ENCODE measurements around the gene BTN2A1.
"Not testable (repeated sequence)": the region's sequence is repeated elsewhere in the genome, so short reads cannot be mapped to it uniquely, and the experiment has no call there.

The BTN2A1 gene

DNA sequence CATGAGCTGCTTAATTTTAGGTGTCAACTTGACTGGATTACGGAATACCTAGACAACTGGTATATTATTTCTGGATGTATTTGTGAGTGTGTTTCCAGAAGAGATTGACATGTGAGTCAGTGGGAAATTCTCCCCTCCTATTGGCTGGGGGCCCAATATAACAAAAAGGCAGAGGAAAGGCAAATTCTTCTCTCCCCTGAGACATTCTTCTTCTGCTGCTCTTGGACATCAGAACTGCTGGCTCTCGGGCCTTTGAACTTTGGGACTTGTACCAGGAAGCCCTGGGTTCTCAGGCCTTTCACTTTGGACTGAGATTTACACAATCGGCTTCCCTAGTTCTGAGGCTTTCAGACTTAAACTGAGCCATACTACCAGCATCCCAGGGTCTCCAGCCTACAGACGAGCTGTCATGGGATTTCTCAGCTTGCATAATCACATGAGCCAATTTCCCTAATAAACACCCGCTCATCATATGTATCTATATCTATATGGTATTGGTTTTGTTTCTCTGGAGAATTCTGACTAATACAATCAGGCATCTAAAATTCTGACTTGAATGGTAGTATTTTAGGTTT is 25.0 kb upstream of the BTN2A1 start:
- no peak for DNase-seq (ENCODE audit: low spot score)

DNA sequence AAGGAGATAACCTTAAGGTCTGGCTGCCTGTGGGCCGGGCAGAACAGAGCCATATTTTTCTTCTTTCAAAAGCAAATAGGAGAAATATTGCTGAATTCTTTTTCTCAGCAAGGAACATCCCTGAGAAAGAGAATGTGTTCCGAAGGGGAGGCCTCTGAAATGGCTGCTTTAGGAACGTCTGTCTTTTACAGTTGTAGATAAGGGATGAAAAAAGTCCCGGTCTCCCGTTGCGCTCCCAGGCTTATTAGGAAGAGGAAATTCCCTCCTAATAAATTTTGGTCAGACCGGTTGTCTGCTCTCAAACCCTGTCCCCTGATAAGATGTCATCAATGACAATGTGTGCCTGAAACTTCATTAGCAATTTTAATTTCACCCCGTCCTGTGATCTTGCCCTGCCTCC is 24.1 kb upstream of the BTN2A1 start:
- not testable (repeated sequence) for DNase-seq (ENCODE audit: low spot score)

DNA sequence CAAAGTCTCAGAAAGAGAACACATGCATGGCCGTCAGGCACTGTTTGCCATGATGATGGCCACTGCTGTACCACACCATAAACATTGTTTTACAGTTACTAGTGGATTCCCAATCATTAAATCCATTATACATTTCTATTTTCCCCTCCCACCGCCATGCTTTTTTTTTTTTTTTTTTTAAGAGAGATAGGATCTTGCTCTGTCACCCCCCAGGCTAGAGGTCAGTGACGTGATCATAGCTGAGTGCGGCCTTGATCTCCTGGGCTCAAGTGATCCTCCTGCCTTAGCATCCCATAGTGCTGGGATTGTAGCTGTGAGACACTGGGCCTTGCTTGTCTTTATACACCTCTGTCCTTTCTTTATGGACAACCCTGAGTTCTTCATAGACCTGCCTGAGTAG is 21.7 kb upstream of the BTN2A1 start:
- DNase-seq (ENCODE audit: low spot score) = no peak

DNA sequence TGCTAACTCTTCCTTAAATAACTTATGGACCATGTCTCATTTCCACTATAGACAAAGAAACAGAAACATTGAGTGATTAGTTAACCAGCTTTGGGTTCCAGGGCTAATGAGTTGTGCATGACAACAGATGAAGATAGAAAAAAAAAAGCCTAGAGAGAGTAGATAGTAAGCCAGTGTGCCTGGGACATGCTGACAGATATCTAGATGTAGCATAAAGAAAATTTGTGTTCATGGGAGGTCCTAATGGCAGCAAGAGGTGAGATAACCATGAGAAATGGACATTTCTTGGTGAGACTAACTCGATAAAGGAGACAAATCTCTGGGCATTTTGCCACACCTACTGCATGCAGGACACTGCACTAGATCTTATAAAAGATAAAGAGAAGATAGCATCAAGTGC is 20.2 kb upstream of the BTN2A1 start:
- no peak for DNase-seq (ENCODE audit: low spot score)

DNA sequence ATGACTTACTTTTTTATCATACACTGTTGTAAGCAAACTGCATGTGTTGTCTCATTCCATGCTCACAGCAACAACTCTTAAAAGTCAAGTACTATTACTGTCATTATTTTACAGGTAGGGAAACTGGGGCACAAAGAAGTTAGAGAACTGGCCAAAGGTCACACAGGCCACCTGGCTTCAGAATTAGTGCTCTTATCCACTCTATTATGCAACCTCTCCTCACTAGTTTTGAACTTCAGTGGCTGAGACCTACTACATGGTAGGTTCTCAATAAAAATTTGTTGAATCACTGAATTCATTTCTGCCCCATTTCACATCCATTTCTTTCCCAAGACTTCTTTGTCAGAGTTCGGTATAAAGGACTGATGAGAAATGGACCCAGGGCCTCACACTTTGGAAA is 19.8 kb upstream of the BTN2A1 start:
- DNase-seq (ENCODE audit: low spot score) = no peak

DNA sequence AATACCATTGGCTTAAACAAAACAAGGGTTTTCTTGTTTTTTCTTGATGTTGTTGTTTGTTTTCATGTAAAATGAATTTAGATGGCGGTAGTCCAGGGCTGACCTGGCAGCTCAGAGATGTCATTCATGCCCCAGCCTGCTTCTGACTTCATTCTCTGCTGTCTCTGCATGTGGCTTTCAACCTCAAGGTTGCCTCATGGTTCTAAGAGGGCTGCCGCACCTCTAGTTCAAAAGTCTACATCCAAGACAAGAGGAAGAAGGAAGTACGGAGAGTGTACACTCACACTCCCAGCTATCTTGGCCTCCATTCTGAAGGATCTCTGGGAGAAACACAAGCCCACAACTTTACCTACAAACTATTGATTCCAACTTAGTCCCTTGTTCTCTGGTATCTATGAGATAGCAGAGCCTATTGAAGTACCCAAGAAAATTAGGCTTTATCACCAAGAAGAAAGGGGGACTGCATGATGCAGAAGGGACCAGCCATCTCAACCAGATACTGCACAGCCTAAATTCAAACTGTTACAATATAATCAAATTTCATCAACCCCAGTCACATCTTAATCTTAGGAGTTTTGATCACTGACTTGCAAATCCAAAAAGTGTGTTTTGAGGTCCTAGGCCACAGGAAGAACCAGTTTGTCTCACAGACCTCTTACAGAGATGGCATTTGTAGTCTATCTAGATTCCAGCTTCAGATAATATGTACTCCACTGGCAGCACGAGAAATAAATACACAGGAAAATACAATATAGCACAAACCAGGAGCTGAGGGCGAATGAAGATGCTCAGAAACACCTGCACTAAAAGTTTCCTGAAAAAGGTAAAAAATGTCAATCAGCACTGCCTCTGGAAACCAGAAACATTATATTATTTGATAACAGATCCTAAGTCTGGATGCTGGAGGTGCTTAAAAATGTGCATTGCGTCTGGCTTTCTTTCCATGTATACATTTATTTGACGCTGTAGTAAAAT is 18.3 kb upstream of the BTN2A1 start:
- DNase-seq (ENCODE audit: low spot score) = no peak

DNA sequence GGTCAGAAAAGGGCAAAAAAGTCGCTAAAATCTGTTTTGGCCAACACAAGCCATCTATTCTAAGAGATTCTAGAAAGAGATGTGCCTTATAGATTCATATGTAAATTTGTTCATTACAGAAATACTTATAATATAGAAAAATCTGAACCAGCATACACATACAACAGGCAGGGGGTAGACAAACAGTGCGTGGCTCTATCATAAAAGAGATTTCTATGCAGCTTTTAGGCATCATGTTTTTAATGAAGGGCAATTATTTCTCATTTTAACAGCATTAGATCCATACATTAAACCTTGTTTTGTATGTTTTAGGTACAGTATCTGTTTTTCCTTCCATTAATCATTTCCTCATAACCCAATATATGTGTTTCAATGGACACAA is 16.8 kb upstream of the BTN2A1 start:
- DNase-seq (ENCODE audit: low spot score) = no peak

DNA sequence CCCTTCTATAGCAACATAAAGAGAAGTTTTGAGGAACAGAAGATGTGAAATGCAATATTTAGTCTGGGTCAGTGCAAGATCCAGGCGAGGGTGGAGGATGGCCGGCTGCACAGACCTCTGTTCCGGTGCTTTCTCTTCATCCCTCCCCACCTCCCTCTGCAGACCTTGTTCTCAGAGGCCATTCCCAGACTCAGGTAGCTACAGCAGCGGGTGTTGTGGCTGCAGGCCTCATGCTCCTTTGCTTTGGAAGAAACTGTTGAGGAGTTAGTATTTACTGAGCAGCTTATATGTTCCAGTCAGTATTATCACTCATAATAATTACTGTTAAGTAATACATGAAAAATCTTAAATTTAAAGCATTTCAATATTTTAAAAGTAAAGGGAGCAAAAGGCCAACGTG is 15.8 kb upstream of the BTN2A1 start:
- DNase-seq (ENCODE audit: low spot score) = no peak

DNA sequence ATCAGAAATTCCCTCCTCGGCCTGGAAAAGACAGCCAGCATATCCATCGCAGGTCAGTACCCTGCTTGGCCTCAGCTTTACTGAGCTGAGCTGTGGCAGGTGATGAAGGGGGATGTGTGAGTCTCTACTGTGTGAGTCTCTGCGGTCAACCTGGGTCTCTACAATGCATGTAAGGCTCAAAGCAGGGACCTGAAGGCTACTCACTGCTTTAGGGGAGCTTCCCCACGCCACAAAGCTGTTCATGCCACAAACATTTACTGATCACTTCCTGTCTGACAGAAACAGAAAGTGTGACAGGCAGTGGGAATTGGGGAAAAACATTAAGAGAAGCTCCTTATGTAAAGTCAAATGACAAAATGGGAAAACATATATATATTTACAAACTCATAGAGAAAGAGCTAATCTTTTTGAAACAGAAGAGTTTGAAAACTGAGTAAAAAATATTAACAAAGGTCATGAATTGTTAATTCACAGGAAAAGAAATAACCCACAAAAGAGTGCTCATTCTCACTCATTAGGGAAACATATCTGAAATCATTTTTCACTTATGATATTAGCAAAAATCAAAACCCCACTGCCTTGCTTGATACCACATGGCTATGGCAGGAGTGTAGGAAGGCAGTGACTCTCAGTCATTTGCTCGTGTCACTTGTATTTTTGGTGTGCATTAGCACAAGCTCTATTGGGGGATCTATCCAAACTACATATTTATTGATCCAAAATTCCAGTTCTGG is 11.7 kb upstream of the BTN2A1 start:
- DNase-seq (ENCODE audit: low spot score) = no peak

DNA sequence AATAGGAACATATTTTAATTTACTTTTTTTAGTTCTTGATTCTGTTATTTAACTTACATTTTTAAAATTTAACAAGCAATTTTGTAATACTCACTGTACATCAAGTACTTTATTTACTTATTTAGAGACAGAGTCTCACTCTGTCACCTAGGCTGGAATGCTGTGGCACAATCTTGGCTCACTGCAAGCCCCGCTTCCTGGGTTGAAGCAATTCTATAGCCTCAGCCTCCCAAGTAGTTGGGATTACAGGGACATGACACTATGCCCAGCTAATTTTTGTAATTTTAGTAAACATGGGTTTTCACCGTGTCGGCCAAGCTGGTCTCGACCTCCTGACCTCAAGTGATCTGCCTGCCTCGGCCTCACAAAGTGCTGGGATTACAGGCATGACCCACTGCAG is 10.5 kb upstream of the BTN2A1 start:
- no peak for DNase-seq (ENCODE audit: low spot score)

DNA sequence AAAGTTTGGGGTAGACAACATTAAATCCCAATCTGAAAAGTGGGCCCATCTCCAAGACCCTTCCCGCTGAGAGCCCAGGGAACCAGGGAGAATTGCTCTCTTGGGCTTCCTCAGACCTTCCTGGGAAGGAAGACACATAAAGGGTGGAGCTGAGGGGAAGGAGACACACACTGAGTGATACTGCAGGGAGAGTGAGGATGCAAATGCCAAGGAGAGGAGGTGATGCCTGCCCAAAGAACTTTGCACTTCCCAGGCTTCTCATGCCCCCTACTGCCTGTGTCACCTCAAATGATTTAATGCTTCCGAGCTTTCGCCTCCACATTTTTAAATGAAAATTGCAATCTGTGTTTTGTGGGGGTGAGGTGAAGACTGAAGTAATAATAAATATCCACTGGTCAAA is 7.5 kb upstream of the BTN2A1 start:
- DNase-seq (ENCODE audit: low spot score) = no peak

DNA sequence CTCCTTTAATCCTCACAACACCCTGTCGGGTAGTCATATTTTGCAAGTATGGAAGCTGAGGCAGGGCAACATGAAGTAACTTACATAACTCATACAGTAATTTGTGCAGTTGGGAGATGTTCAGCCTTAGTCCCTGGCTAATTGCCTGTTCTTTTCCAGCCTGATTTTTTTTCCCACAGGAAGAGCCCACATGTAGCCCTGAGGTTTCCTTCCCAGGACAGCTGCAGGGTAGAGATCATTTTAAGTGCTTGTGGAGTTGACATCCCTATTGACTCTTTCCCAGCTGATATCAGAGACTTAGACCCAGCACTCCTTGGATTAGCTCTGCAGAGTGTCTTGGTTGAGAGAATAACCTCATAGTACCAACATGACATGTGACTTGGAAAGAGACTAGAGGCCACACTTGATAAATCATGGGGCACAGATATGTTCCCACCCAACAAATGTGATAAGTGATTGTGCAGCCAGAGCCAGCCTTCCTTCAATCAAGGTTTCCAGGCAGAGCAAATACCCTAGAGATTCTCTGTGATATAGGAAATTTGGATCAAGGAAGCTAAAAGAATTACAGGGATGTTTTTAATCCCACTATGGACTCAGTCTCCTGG is 5.0 kb upstream of the BTN2A1 start:
- DNase-seq (ENCODE audit: low spot score) = no peak

DNA sequence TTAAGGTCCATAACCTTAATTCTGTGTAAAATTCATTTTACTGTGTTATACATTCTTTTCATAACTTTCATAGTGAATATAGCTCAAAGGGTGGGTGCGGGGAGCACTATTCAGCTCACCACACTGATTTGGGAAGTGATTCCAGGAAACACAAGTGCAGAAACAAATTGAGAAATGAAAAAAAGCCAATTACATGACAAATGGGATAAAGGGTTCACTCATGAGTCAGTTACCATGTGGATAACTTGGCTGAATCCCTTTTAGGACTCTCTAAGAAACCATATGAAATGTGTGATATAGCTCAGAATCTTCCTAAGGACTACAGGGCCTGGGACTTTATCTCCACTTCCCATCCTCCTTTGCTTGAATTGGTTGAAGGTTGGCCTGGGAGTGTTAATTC is 3.1 kb upstream of the BTN2A1 start:
- no peak for DNase-seq (ENCODE audit: low spot score)

DNA sequence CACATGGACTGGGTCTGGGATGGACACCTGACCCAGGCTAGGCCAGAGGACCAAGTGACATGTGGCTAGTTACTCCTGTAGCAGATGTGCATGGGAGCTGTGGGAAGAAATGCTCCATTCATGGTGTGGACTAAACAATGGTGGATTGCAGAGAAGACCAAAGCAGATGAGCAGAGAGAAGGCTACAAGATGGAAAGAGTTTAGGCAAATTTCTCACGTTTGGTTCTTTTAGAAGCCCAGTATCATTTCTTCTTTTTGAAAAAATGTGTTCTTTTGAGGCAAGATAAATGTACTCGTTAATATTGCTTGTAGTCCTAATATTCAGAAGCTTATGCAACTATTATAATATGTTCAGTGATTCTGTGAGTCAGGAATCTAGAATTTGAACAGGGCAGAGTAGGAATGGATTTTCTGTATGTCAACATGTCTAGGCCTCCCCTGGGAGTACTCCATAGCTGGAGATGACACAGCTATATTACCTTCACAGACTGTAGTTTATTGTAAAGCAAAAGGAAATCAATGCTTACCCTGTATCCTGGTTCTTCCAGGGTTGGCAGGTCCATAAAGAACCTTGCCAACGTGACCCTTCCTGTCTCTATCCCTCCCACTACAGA is 2.3 kb upstream of the BTN2A1 start:
- DNase-seq (ENCODE audit: low spot score) = no peak

DNA sequence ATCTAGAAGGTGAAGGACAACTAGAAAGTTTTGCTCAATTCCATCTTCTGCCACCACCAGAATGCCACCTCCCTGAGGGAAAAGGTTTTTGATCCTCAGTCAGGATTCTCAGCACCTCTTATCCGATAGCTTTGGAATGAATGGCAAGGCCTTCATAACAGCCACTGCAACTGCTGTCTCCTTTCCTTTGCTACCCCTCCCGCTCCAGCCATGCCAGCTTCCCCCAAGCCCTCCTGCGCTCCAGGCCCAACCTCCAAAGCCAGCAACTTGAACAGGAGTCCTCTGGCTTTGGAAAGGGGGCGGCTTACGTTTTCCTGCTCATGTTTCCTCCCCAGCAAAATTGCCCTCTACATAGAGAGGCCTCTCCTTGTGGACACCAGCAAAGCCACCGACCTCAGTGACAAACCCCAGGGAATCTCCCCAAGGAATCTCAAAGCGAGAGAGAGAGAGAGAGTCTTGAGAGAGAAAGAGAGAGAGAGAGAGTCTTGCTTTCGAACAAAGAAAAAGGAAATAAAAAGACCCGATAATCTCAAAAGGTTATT is 420 bp upstream of the BTN2A1 start:
- DNase-seq (ENCODE audit: low spot score) = peak; percentile 5

DNA sequence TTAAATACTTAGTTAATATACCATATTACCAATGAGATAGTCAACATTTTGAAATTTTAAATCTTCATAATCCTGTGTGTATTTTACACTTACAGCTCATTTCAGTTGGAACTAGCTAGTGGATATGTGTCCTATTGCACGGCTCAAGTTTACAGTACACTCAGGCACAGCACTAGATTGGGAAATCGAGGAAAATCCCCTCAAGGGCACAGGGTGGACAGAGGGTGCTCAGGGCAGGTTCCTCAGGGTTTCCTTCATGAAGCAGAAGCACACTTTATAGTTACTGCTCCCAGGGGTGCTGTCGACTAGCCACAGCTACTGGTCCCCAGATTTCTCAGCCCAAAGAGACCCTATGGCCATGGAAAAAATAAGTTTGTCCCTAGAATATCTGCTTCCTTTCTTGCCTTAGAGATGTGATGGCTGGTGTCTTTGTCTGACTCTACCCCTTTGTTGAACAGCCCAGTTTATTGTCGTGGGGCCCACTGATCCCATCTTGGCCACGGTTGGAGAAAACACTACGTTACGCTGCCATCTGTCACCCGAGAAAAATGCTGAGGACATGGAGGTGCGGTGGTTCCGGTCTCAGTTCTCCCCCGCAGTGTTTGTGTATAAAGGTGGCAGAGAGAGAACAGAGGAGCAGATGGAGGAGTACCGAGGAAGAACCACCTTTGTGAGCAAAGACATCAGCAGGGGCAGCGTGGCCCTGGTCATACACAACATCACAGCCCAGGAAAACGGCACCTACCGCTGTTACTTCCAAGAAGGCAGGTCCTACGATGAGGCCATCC is 1.5 kb downstream of the BTN2A1 start:
- DNase-seq (ENCODE audit: low spot score) = no peak

DNA sequence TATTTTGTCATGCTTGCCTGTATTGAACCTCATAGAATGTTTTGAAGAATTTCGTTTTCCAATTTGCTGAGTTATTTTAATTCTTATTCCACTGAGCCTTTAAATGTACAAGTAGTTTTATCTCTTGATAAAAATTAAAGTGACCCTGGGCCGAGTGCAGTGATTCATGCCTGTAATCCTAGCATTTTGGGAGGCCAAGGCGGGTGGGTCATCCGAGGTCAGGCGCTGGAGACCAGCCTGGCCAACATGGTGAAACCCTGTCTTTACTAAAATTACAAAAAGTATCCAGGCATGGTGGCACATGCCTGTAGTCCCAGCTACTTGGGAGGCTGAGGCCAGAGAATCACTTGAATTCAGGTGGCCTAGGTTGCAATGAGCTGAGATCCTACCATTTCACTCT is 3.6 kb downstream of the BTN2A1 start:
- not testable (repeated sequence) for DNase-seq (ENCODE audit: low spot score)

DNA sequence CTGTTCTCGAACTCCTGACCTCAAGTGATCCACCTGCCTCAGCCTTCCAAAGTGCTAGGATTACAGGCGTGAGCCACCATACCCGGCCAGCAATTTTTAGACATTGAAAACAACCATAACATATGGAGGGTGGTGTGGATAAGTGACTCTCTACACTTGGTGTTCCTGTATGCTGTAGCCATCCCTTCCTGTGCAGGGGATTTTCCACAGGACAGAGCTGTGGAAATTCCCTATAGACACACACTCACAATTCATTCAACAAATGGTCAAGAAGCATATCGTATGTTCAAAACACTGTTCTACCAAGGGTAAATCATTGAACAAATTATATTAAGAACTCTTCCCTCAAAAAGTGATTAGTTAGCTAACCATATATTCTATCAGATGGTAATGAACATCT is 6.3 kb downstream of the BTN2A1 start:
- DNase-seq (ENCODE audit: low spot score) = no peak

DNA sequence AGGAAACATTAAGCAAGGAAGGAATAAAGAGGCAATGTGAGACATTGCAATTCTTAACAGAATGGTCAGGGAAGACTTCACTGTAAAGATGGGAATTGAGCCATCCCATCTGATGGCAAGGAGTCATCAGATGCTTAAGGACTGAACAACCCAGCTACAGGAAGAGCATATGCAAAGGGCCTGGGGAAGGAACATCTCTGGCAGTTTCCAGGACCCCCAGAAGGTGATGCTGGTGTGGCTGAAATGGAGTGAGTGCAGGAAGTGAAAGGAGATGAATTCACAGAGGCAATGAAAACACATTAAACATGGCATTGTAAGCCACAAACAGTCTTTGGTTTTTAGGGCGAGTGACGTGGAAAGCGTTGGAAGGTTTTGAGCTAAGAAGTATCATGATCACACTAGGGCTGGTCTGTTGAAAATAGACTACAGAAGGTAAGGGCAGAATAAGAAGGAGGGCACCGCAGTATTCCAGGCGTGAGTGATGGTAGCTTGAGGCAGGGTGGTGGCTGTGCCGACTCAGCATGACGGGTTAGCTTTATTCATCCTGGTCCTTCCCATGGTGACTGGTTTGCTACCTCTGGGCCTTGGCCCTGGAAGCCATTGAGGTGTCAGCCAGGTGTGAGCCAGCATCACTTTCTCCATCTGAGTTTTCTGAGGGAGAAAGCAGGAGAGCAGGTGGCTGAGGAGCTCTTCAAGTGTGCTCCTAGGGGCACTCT is 6.8 kb downstream of the BTN2A1 start:
- no peak for DNase-seq (ENCODE audit: low spot score)

DNA sequence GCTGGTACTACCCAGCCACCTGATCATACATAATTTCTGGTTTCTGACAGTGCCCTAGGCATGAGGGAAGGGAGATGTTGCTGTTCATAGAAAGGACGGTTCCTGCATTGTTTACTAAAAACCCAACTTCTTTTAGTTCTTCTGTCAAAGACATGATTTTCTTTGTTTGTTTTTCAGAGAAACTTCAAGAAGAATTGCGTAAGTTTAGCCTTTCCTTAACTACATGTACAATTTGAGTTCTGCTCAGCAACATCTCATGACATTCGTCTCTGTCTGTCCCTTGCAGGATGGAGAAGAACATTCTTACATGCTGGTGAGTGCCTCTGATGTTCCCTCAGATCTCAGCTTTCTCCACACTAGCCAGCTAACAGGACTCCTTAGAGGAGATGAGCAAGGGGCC is 8.0 kb downstream of the BTN2A1 start:
- DNase-seq (ENCODE audit: low spot score) = no peak

Data from HuH-7 (cell line).